Measurements from ENCODE around the gene ARHGAP15.

GRCh38 chr2:143144813-143145455 lies 15.7 kb downstream of the ARHGAP15 start:
- TF ChIP-seq EZH2phosphoT487 (IDR thresholded peaks at IDR 0.05; ENCODE audit: borderline replicate concordance, low read length) (no peak), CTCF (IDR thresholded peaks at IDR 0.05; ENCODE audit: low read depth, low read length, poor library complexity, severe bottlenecking) (no peak)
